Esophagus muscularis mucosa (tissue), 4 donors: ENCODE results near the gene NUP88. TPM values are rescaled to one million over a fixed set of nuclear protein-coding genes. Genes with fewer than 3 reads are reported as not detected.
A peak's percentile ranks its signal among the peaks of the same experiment; 100 is the strongest.

Experiments
- DNase-seq: peaks from one replicate; pipeline ENCODE4 v3.0.0-alpha.2; 2017; ENCODE audit errors: extremely low spot score
- H3K27ac ChIP-seq, 4 donors: fragments of 200-600 bp; sonication (generic); replicated peaks in 1 of 4; 1 replicate in 3 of 4; 2 replicates in 1 of 4; pipeline ENCODE4 v1.5.1; 2016 to 2019; ENCODE audit warnings: mild to moderate bottlenecking in 1 of 4
- H3K27me3 ChIP-seq, 4 donors: fragments of 200-600 bp; sonication (generic); one replicate each; pipeline versions ENCODE4 v1.5.1 to v1.6.0; 2016 to 2019
- H3K36me3 ChIP-seq, 4 donors: fragments of 200-600 bp; sonication (generic); one replicate each; pipeline ENCODE4 v1.5.1; 2016 to 2019
- H3K4me1 ChIP-seq, 4 donors: fragments of 200-600 bp; sonication (generic); one replicate each; pipeline ENCODE4 v1.5.1; 2016 to 2019
- H3K4me3 ChIP-seq, 4 donors: fragments of 200-600 bp; sonication (generic); 1 replicate in 2 of 4; 2 replicates in 2 of 4; pipeline ENCODE4 v1.5.1; 2016 to 2019; ENCODE audit warnings: mild to moderate bottlenecking in 4 of 4, moderate library complexity in 1 of 4
- H3K9me3 ChIP-seq, 4 donors: fragments of 200-600 bp; sonication (generic); 1 replicate in 3 of 4; 2 replicates in 1 of 4; pipeline ENCODE4 v1.5.1; 2016 to 2019
- EP300 ChIP-seq: sonication (generic); formaldehyde crosslinking; IDR thresholded peaks from one replicate; pipeline ENCODE4 v1.6.1; 2017; ENCODE audit warnings: antibody characterized with exemption
- POLR2A ChIP-seq: fragments of 450-650 bp; IDR thresholded peaks from one replicate; pipeline ENCODE4 v1.6.1; 2017; ENCODE audit warnings: antibody characterized with exemption, moderate library complexity, mild to moderate bottlenecking, low read depth
- POLR2AphosphoS5 ChIP-seq, 2 donors: sonication (generic); formaldehyde crosslinking; IDR thresholded peaks; one replicate each; pipeline ENCODE4 v1.6.1; 2017; ENCODE audit warnings: antibody characterized with exemption in 2 of 2
- WGBS: methylation state at CpG from one replicate; pipeline ENCODE4 v1.1.5; 2018; 5-methylcytosine and 5-hydroxymethylcytosine counted together
- intact Hi-C: fragments of 100-400 bp; cut with DNase I; formaldehyde crosslinking; loops from one replicate; pipeline ENCODE4 v1.15.1; 2023
- total RNA-seq, 4 donors: library from RNA; depleted of rRNA; stranded (reverse); fragments of >200 nt; gene quantifications; one replicate each; pipeline versions ENCODE4 v1.1.0 to v1.2.1, GENCODE V29; 2016
- TF ChIP-seq, protein P1 (sequence below), 3 experiments: fragments of 200-600 bp in 2 of 3; fragments of 450-650 bp in 1 of 3; sonication (generic) in 2 of 3; IDR thresholded peaks; one replicate each; pipeline ENCODE4 v1.5.1; 2017 to 2019; ENCODE audit warnings: antibody characterized with exemption in 3 of 3, mild to moderate bottlenecking in 2 of 3, moderate library complexity in 1 of 3

NUP88 gene
- total RNA-seq, 4 donors from 2014 or later: 50.7 to 67.6 (median 61.2) TPM

DNA sequence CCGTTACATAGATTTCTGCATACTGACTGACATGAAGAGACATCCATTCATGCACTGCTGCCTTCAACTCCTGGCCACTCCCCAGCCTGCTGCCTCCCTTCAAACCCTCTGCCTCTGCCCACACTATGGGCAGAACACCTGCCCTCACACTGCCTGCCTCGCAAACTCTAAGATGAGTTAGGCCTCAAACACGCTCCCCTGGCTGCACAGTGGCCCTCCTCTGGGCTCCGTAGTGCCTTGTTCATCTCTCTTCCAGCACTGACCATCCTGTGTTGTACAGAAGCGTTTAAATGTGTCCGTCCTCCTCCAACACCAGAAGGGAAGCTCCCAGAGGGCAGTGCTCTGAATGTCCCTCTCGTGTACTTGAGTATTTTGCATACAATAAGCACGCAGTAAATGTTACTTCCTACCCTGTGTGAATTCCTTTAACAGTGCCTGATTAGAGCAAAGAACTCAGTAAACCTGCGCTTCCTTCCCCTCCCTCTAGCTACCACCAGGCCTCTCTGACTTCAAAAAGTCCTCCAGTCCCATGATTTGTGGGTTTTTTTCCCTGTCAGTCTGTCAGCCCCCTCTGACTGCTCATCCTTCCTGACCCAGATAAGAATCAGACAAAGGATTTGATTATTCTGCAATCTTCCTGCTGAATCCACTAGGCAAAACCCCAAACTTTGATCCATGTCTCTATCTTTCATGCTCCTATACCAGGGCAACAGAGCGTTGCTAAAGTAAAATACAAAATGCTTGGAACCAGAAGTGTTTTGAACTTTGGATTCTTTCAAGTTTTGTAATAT is 45.5 kb upstream of the NUP88 start:
- Histone ChIP-seq H3K27me3 (no peaks in the 10 kb centered on the region), H3K27ac (no peak overlapping the region), H3K4me1 (peaks cover 19 to 36% (median 27%) of the 10 kb centered on the region in 4 donors), H3K9me3 (no peaks in the 10 kb centered on the region), H3K36me3 (peaks cover 13 to 32% (median 28%) of the 10 kb centered on the region in 4 donors), H3K4me3 (no peak overlapping the region)
- DNase-seq: no peak
- intact Hi-C loops: no loop called here
- 92% methylated on average over 10 of the region's 10 CpGs for WGBS
- TF ChIP-seq EP300 (no peak), POLR2A (no peak), POLR2AphosphoS5 (IDR thresholded peaks at IDR 0.05) (no peak)
- TF ChIP-seq, protein P1, sequence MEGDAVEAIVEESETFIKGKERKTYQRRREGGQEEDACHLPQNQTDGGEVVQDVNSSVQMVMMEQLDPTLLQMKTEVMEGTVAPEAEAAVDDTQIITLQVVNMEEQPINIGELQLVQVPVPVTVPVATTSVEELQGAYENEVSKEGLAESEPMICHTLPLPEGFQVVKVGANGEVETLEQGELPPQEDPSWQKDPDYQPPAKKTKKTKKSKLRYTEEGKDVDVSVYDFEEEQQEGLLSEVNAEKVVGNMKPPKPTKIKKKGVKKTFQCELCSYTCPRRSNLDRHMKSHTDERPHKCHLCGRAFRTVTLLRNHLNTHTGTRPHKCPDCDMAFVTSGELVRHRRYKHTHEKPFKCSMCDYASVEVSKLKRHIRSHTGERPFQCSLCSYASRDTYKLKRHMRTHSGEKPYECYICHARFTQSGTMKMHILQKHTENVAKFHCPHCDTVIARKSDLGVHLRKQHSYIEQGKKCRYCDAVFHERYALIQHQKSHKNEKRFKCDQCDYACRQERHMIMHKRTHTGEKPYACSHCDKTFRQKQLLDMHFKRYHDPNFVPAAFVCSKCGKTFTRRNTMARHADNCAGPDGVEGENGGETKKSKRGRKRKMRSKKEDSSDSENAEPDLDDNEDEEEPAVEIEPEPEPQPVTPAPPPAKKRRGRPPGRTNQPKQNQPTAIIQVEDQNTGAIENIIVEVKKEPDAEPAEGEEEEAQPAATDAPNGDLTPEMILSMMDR (IDR thresholded peaks at IDR 0.05): no peak

DNA sequence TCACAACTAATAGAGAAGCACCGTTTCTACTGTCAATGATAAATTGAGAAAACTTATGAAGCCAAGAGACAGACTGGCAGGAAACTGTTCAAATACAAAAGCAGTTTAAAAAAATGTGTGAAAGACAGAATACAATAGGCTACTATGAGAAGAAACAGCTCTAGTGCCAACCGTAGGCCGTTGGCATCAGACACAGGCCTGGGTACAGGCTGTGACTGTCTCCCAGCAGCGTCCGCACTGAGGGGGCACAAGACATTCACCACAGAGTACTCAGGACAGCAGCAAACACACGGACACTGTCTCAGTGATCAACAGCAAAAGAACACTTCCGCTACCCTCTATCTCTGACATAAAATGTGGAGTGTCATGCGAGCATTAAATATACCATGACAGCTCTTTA is 27.3 kb upstream of the NUP88 start:
- Histone ChIP-seq H3K4me1 (no peaks in the 10 kb centered on the region), H3K27me3 (no peaks in the 10 kb centered on the region), H3K9me3 (no peaks in the 10 kb centered on the region), H3K27ac (peak overlapping the region in 1 of 4 donors; percentile 20), H3K4me3 (no peak overlapping the region), H3K36me3 (peaks cover 31 to 100% (median 81%) of the 10 kb centered on the region in 4 donors)
- no peak for TF ChIP-seq EP300
- no peak for TF ChIP-seq POLR2AphosphoS5 (IDR thresholded peaks at IDR 0.05)
- TF ChIP-seq, protein P1 (IDR thresholded peaks at IDR 0.05): no peak
- TF ChIP-seq POLR2A: no peak
- DNase-seq: no peak
- intact Hi-C loops: no loop called here
- WGBS: 90% methylated on average over 8 of the region's 8 CpGs

DNA sequence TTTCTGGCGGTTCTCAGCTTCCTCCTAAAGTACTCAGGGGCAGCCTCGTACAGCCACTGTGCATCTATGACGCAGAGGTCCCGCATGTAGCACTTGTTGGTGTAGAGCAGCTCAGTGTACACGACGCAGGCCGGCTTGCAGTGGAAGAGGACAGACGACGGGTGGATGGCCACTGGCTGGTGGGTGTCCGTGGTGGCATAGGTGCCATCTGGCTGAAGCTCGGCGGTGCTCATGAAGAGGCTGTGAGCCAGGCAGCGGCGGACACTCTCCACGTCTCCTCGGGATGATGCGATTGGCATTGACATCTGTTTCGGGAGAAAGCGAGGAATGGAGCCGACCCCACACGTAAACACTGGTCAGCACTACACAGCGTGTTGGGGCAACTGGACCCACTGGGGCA is 24.7 kb upstream of the NUP88 start:
- H3K27ac ChIP-seq: no peak overlapping the region

DNA sequence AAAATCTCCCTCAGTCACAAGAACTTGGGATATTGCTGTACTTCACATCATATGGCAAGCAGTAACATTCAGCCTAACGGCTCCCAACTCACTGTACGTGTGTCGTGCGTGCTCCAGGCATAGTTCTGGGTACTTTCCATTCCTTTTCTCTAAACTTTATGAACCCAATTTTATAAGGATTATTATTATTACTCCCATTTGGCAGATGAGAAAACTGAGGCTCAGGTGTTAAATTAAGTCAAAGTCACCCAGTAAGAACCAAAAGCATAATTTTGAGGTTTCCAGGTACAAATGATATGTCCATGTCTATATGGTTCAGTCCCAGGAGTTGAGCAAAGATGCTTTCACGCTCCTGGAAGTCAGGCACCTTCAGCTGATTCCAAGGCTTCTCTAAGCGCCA is 24.3 kb upstream of the NUP88 start:
- no peak for DNase-seq
- H3K9me3 ChIP-seq: no peaks in the 10 kb centered on the region
- TF ChIP-seq POLR2A (no peak), EP300 (no peak)
- WGBS: 92% methylated on average over 6 of the region's 6 CpGs
- H3K36me3 ChIP-seq: peaks cover 20 to 76% (median 56%) of the 10 kb centered on the region in 4 donors
- no peaks in the 10 kb centered on the region for H3K27me3 ChIP-seq
- no peak overlapping the region for H3K27ac ChIP-seq
- intact Hi-C loops: no loop called here
- H3K4me1 ChIP-seq: peaks cover 5 to 7% (median 6%) of the 10 kb centered on the region in 4 donors
- no peak overlapping the region for H3K4me3 ChIP-seq

More for the DNA sequence above, 24.7 kb upstream of the NUP88 start:
- no peaks in the 10 kb centered on the region for H3K27me3 ChIP-seq
- intact Hi-C loops: no loop called here
- DNase-seq: no peak
- no peak overlapping the region for H3K4me3 ChIP-seq
- TF ChIP-seq POLR2A (no peak), EP300 (no peak), POLR2AphosphoS5 (IDR thresholded peaks at IDR 0.05) (no peak)
- TF ChIP-seq, protein P1 (IDR thresholded peaks at IDR 0.05): no peak
- H3K9me3 ChIP-seq: no peaks in the 10 kb centered on the region
- peaks cover 20 to 81% (median 60%) of the 10 kb centered on the region in 4 donors for H3K36me3 ChIP-seq
- 65% methylated on average over 4 of the region's 22 CpGs for WGBS
- H3K4me1 ChIP-seq: peaks cover 4 to 7% (median 6%) of the 10 kb centered on the region in 4 donors

DNA sequence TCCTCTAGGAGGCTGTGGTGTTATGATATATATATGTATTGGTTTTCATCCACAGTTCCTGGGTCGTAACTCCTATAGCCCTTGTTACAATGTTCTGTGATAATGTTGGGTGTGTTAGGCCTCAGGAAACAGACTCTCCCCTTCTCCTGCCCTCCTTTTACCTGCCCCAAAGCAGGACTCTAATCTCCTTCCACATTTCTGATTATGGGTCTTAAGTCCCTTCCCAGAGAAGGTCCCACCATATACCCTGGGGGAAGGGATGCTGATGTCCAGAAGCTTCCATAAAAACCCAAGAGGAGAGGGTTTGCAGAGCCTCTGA is 19.9 kb upstream of the NUP88 start:
- peaks cover 27 to 65% (median 42%) of the 10 kb centered on the region in 4 donors for H3K36me3 ChIP-seq
- H3K4me1 ChIP-seq: peaks cover 18 to 40% (median 33%) of the 10 kb centered on the region in 4 donors
- peak overlapping the region; percentile 73 to 96 (median 86) for H3K4me3 ChIP-seq
- no peaks in the 10 kb centered on the region for H3K27me3 ChIP-seq
- WGBS: 6% methylated on average over 1 of the region's 1 CpG
- intact Hi-C loops: loop anchor here (2.0 kb wide), 1 partner anchor 29 kb away; the partner anchor contains the start of gene DHX33
- DNase-seq: no peak
- peak overlapping the region; percentile 75 to 89 (median 78) for H3K27ac ChIP-seq
- H3K9me3 ChIP-seq: no peaks in the 10 kb centered on the region
- TF ChIP-seq EP300 (no peak), POLR2AphosphoS5 (IDR thresholded peaks at IDR 0.05) (no peak), POLR2A (no peak)
- TF ChIP-seq, protein P1 (IDR thresholded peaks at IDR 0.05): peak in 2 of 3 experiments; percentile 2 to 5
